Kidney (tissue), 14 donors: Measurements from ENCODE around the gene KDF1. TPM values are rescaled to one million over a fixed set of nuclear protein-coding genes. Genes with fewer than 3 reads are reported as not detected.

Experiments used
- DNase-seq, 5 donors: peaks; one replicate each; pipeline ENCODE4 v3.0.0-alpha.2; 2013 to 2020
- FAIRE-seq: peaks from 2 replicates; lab custom pipeline; 2012; peaks lifted over from hg19 to GRCh38; lab: Jason Lieb, UNC
- H3K27ac ChIP-seq, 2 donors: one replicate each; pipeline ENCODE4 v1.7.0; 2013; ENCODE audit warnings: low read depth in 2 of 2, low read length in 2 of 2, inconsistent platforms in 1 of 2
- H3K27me3 ChIP-seq: one replicate; pipeline ENCODE4 v1.7.1; 2013; ENCODE audit warnings: low read length, inconsistent platforms; ENCODE audit not compliant: control insufficient read depth, insufficient read depth
- H3K36me3 ChIP-seq, 3 donors: one replicate each; pipeline versions ENCODE4 v1.7.0 to v1.7.1; 2013; ENCODE audit warnings: low read length in 3 of 3, control low read depth in 1 of 3, inconsistent platforms in 1 of 3; ENCODE audit not compliant: insufficient read depth in 3 of 3, control insufficient read depth in 2 of 3
- H3K4me1 ChIP-seq, 3 donors: one replicate each; pipeline versions ENCODE4 v1.7.0 to v1.7.1; 2013; ENCODE audit warnings: low read length in 3 of 3, inconsistent platforms in 1 of 3, low read depth in 1 of 3; ENCODE audit not compliant: control insufficient read depth in 2 of 3, insufficient read depth in 2 of 3
- H3K4me3 ChIP-seq, 3 donors: one replicate each; pipeline versions ENCODE4 v1.7.0 to v1.8.1; 2013; ENCODE audit warnings: low read length in 3 of 3, control low read depth in 1 of 3, inconsistent platforms in 1 of 3
- H3K9ac ChIP-seq, 3 donors: one replicate each; pipeline versions ENCODE4 v1.7.0 to v1.7.1; 2013; ENCODE audit warnings: low read length in 3 of 3, control low read depth in 1 of 3, inconsistent platforms in 1 of 3
- H3K9me3 ChIP-seq, 3 donors: one replicate each; pipeline versions ENCODE4 v1.7.0 to v1.7.1; 2013; ENCODE audit warnings: low read length in 3 of 3, control low read depth in 1 of 3, inconsistent platforms in 1 of 3; ENCODE audit not compliant: control insufficient read depth in 2 of 3, insufficient read depth in 1 of 3
- intact Hi-C: fragments of 100-400 bp; cut with DNase I; formaldehyde crosslinking; loops from one replicate; pipeline ENCODE4 v1.11.1; 2022
- polyA plus RNA-seq: library from polyadenylated mRNA; stranded (reverse); fragments of 350-450 nt; fragmentation: Illumina TruSeq; extraction: RNeasy Lipid Tissue Mini Kit (QIAGEN cat#74804); gene quantifications from one replicate; pipeline ENCODE4 v1.2.3, GENCODE V29; 2014; ENCODE audit warnings: low read depth, low replicate concordance; ENCODE audit not compliant: insufficient read depth
- total RNA-seq: library from RNA; stranded (reverse); fragmentation: NEBNext Ultra II Directional; extraction: Animal tissue kit (Norgen Biotek cat#: 25700); gene quantifications from one replicate; pipeline ENCODE4 v1.2.1, GENCODE V29; 2021
- TF ChIP-seq, protein P1 (sequence below): IDR thresholded peaks from 3 replicates; pipeline ENCODE4 v1.5.1; 2012; ENCODE audit warnings: mild to moderate bottlenecking, moderate library complexity, borderline replicate concordance; ENCODE audit not compliant: insufficient read depth; ENCODE audit errors: extremely low read depth
- donor health status: control.
- donor health status: control.
- donor health status: control.
- donor health status: control.
- donor health status: control.
- donor health status: DM: yes; HTN: yes; CAD: no.
- donor health status: Normal renal cell carcinoma (clear cell type).

The KDF1 gene
- total and polyA plus RNA-seq, 2 donors from 2014 or later: 14.1 to 19.3 TPM

DNA sequence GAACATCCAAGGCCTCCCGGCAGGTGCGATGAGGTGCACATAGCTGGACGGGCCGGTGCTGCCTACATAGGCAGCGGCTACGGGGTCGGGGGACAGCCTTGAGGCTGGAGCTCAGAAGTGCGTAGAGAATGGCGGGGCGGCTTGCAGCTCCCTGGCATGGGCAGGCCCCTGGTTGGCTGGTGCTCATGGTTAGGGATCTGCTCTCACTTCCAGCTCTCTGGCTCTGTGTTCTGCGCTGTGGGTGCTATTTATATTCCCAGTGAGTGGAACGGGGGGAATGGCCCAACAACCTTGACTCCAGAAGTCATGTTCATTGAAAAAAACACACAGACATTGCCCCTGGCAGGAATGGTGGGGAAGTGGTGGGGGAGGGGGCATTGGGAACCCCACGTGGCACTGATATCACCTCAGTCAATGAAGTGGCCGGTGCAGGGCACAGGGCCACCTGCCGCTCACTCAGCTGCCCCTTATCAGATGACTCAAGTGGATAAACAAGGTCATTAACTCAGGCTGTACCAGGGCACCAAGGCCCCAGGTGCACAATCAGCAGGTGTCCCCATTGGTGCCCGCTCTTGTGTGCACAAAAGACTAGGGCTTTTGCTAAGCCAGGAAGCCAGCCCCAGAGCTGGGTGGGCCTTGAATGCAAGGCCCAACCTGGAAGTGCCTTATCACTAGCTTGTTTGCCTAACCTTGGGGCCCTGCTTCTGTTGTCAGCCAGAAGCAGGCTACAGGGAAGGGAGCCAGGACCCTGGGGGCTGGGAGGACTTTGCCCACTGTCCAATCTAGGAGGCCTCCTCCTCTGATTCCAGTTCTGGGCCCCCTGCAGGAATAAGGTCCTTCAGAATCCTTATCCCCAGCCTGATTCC is 46.3 kb downstream of the KDF1 start, which contains the start of gene NR0B2:
NR0B2 (minus strand) TSS at position 222 of the 866 bp plus-strand sequence; CDS start at position 187, 35 bp downstream.
- TF ChIP-seq, protein P1, sequence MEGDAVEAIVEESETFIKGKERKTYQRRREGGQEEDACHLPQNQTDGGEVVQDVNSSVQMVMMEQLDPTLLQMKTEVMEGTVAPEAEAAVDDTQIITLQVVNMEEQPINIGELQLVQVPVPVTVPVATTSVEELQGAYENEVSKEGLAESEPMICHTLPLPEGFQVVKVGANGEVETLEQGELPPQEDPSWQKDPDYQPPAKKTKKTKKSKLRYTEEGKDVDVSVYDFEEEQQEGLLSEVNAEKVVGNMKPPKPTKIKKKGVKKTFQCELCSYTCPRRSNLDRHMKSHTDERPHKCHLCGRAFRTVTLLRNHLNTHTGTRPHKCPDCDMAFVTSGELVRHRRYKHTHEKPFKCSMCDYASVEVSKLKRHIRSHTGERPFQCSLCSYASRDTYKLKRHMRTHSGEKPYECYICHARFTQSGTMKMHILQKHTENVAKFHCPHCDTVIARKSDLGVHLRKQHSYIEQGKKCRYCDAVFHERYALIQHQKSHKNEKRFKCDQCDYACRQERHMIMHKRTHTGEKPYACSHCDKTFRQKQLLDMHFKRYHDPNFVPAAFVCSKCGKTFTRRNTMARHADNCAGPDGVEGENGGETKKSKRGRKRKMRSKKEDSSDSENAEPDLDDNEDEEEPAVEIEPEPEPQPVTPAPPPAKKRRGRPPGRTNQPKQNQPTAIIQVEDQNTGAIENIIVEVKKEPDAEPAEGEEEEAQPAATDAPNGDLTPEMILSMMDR: no peak
- peaks cover 0 to 13% (median 9%) of the 10 kb centered on the region in 3 donors for H3K4me1 ChIP-seq
- H3K36me3 ChIP-seq: no peaks in the 10 kb centered on the region
- peak within 1 kb of the TSS in 2 of 3 donors; percentile 63 to 92 for H3K9ac ChIP-seq
- no peaks in the 10 kb centered on the region for H3K9me3 ChIP-seq
- H3K27ac ChIP-seq: peak within 1 kb of the TSS; percentile 82 to 94
- no peak for FAIRE-seq
- H3K27me3 ChIP-seq: no peaks in the 10 kb centered on the region
- intact Hi-C loops: no loop called here
- peak within 1 kb of the TSS in 2 of 3 donors; percentile 52 to 75 for H3K4me3 ChIP-seq
- DNase-seq: peak; percentile 17 to 66 (median 37)

DNA sequence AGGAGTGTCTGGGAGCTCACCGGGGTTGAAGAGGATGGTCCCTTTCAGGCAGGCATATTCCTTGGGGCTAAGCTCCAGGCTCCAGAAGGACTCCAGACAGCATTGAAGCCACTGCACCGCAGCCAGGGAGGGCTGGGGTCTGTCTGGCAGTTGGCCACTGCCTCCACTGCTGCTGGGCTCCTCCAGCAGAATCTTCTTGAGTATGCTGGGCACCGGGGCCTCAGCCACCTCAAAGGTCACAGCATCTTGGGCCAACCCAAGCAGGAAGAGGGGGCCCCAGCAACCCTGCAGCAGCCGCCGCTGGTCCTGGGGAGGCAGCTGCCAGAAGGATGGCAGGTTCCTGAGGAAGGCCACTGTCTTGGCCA is 46.9 kb downstream of the KDF1 start:
- DNase-seq (no peak), FAIRE-seq (no peak)
- Histone ChIP-seq H3K27ac (peak overlapping the region; percentile 82 to 94), H3K9me3 (no peaks in the 10 kb centered on the region), H3K9ac (peak overlapping the region in 2 of 3 donors; percentile 63 to 92), H3K4me3 (peak overlapping the region in 2 of 3 donors; percentile 52 to 75), H3K4me1 (peaks cover 0 to 13% (median 9%) of the 10 kb centered on the region in 3 donors), H3K36me3 (no peaks in the 10 kb centered on the region), H3K27me3 (no peaks in the 10 kb centered on the region)
- intact Hi-C loops: no loop called here
- TF ChIP-seq, protein P1: no peak

DNA sequence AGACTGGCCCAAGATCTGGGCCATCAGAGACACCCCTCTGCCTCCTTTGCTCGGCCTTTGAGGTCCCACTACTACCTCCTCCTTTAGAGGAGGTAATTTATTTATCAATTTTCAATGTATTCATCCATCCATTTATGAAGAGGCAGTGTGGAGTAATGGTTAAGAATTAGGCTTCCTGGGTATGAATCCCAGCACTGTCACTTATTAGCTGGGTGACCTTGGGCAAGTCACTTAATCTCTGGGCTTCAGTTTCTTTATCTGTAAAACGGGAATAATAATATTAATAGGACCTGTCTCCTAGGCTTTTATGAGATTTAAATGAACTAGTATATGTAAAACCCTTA is 48.1 kb downstream of the KDF1 start:
- intact Hi-C loops: no loop called here
- FAIRE-seq (no peak), DNase-seq (no peak)
- Histone ChIP-seq H3K9ac (peak overlapping the region in 1 of 3 donors; percentile 92), H3K27ac (peak overlapping the region; percentile 82 to 94), H3K36me3 (no peaks in the 10 kb centered on the region), H3K9me3 (no peaks in the 10 kb centered on the region), H3K4me3 (peak overlapping the region in 2 of 3 donors; percentile 52 to 75), H3K27me3 (no peaks in the 10 kb centered on the region), H3K4me1 (peaks cover 0 to 13% (median 9%) of the 10 kb centered on the region in 3 donors)
- TF ChIP-seq, protein P1: no peak
